ENCODE results near the gene ZP1.

ZP1 gene

DNA sequence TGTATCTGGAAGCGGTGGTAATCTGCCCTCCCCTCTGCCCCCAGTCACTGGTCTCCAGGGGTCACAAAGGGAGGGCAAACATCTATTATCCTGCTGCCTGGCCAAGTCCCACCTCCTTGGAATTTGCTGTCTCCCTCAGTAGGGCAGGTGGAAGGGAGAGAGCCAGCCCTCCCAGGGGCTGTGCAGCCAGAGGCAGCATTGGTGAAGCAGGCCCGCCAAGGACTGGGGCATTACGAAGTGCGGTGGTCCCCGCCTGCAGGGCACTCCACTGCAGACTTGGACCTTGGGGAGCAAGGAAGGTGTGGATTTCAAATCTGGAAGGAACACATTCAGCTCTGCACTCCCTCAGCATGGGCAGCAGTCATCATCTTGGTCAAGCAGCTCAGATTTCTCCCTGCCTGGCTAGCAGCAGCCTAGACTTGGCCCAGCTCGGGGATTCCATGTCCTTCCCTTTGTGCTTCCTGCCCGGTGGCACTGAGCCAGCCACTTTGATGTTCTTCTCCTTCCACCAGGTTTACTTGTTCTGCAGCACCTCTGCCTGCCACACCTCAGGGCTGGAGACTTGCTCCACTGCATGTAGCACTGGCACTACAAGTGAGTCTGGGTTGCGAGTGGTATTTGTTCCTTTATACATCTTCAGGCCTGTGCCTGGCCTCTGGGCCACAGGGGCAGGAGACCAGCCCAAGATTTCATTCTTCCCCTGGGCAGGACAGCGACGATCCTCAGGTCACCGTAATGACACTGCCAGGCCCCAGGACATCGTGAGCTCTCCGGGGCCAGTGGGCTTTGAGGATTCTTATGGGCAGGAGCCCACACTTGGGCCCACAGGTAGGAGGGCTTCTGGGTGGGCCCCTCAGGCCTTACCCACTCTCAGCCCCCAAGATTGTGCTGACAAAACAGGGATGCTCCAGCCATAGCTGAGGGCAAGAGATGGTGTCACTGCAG lies 7.4 kb downstream of the ZP1 start:
- DNase-seq (ENCODE audit: low read depth in 2 of 3, low spot score in 1 of 3), result no peak

DNA sequence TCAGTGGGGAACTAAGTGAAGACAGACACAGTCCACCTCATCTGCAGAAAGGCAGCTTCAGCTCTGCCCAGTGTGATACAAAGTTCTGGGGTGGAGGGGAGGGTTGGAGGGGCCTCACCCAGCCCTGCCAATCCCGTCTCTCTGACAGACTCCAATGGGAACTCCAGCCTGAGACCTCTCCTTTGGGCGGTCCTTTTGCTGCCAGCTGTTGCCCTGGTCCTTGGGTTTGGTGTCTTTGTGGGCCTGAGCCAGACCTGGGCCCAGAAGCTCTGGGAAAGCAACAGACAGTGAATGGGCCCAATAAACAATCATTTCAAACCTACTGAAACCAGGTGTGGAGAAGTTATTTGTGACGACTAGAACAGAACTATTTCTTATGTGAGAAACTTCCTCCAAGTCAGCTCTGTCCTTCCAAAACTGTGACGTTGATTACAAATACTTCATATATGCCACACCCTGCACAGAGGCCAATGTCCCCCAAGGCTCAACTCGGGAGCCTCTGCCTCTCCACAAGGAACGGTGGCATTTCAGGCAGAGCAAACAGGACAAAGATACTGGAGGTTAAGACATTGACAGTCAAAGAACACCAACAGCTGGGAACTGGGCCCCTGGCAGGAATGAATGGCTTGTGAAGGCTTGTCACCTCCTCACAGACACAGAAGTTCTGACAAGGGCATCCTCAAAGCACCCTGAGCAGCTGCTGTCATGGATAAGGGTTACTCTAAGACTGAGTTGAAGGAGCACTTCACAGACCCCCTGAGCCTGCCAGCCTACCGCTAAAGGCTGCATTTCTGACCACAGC lies 8.2 kb downstream of the ZP1 start:
- no peak for DNase-seq (ENCODE audit: low read depth in 2 of 3, low spot score in 1 of 3)

DNA sequence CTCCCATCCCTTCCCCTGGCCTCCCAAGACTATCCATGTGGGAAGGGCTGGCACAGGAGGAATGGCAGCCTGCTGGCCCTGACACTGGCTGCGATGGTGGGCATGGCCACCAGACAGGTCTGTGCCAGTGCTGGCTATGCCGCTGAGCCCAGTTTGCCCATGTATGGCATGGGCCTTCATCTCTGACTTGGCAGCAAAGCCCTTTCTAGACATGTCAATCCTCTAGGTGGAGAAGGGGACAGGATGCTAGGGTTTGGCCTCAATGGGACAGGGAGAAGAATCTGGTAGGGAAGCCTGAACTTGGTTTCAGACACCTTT lies 8.8 kb downstream of the ZP1 start:
- DNase-seq (ENCODE audit: low read depth in 2 of 3, low spot score in 1 of 3), result no peak

DNA sequence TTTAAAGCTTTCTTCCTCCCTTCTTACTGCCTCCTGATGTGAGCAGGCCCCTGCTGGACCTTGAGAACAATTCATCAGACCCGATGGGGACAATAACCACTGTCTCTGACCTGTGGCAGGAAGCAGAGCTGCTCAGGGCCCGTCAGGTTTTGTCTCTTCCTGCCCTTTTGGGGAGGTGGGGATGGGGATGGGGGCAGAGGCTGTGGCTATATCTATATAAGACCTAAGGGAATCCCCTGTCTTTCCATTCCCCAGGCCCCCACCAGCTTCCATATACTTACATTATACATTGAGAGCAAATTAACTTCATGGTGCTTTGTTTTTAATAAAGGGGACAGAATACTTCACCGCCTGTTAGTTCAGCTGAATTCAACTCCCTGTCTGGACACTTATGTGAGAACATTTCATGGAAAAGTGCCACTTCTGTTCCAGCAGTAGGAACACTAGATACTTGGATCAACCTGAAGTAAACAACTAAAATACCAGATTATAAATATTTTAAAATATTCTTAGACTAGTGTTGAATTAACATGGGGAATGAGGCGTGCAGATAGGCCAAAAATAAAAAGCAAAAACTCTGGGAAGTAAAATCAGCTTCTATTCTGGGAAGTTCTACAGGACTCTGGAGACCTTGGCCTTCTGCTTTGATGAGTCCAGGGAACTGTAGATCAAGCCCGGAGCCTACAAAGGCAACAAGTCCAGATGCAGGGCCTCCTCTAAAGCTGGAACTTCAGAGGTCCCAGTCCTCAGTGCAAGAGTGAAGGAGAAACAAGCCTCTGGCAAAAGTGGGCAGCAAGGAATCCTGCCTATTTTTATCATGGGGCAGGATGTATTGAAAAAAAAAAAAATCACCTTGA lies 11.1 kb downstream of the ZP1 start:
- no peak for DNase-seq (ENCODE audit: low read depth in 2 of 3, low spot score in 1 of 3)

DNA sequence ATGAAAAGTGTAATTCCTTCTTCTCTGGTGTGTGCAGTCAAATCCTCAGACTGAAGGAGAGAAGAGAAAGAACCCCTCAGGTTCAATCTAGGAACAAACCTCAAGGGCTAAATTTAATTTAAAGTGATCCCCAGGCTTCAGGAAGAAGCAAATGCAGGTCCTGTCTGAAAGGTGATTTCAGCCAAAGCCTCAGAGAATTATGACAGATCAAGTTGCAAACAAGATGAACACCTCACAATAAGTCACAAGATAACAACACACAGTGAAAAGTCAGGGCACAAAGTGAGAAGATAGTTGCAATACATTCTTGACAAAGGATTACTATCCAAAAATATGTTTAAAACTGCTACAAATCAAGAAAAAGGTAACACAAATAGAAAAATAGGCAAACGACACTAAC lies 11.8 kb downstream of the ZP1 start:
- no peak for DNase-seq (ENCODE audit: low read depth in 2 of 3, low spot score in 1 of 3)

DNA sequence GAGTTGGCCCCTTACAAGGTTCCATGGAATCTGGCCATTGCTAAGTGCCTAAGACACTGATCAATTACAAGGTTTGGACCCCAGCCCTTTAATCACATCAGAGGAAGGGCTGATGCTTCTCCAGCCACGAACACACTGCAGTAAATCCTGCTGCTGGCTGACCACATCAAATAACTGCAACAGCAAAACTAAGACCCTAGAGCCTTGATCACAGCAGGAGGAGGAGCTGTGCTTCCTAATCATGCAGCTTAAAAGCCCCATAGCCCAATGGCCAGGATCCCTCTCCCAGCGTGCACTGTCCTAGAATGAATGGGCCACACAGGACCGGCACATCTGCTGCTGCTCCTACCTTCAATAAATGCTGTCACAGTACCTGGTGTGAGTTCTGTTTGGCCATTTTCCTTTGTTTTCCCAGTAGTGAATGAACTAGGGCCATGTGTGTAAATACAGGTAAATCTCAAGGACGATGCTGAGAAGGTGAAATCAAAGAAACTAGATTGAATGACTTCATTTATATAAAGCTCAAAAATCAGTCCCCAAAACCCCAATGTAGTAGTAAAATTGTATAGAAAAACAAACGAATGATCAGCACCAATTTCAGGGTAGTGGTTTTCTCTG lies 12.7 kb downstream of the ZP1 start:
- DNase-seq (ENCODE audit: low read depth in 2 of 3, low spot score in 1 of 3), result no peak

DNA sequence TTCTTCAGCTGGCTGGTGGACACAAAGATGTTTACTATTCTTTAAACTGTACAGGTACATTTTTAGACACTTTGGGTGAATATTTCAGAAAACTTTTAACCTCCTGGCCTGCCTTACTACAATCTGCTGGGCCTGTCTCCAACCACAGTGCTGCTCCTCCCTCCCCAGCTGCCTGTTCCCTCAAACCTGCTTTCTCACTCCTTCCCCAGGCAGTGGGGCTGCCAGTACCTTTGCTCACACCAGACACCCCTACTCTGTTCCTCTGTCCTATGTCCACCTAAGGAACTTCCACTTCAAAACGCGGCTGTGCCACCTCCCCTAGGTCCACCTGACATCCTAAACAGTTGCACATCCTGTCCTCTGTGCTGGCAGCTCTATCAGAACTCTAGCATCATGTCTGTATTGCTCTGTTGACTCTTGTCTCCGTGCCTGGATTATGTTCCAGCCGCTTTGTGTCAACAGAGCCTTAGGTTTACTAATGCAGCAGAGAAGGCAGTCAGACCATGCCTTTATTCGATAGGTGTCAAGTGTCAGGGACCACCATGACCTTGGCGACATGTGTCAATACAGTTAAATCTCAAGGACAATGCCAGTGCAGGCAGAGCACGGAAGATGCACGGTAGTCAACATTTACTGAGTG lies 13.4 kb downstream of the ZP1 start:
- no peak for DNase-seq (ENCODE audit: low read depth in 2 of 3, low spot score in 1 of 3)

DNA sequence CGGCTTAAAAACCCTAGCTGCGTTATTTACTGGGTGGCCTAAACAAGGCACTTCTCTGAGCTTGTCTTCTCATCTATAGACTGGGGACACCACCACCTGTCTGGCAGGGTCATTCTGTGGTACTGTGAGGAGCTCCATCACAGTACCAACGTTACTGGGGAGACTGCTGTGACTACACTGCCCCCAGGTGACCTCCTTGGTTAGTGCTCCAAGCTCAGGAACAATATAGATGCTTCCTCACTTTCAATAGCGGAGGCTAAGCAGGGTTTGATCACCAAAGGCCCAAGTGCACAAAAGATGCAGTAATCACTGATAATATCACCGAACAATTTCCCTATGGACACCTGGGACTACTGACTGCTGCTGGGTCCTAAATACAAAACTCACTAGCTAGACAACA lies 20.2 kb downstream of the ZP1 start:
- DNase-seq (ENCODE audit: low read depth in 2 of 3, low spot score in 1 of 3), result no peak

DNA sequence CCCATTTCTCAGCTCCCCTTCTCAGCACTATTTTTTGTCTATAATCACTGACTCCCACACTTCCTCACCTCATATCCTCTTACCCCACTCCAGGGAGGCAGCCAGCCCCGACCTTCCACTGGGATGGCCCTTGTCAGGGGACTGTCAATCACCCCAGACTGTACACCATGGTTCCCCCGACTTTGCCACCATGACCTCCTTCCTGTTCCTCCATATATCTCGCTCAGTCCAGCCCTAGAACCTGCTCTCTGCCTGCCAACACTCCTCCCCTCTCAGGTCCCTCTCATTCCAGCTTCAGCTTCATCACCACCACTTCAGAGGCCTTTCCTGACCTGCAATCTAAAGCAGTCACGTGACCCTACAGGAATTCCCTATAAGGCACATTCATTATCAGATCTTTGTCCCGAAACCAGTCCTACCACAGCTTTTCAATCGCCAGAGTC lies 22.5 kb downstream of the ZP1 start:
- DNase-seq (ENCODE audit: low read depth in 2 of 3, low spot score in 1 of 3), result no peak

DNA sequence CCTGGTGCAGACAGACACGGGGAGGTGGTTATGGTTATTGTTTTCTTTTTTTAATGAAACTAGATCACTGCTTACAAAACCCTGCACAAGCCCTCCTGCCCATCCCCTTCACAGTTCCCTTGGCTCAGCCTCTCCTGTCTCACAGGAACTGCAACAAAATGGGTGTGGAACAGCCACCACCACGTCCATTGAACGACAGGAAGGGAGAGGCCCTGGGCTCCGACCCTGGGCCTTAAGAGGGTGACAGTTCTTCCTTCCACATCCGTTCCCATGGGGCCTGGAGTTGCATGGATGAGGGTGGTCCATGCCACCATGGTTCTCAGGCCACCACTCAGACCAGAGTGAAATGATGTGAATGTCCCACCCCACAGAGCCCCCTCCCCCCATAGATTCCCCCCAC lies 23.4 kb downstream of the ZP1 start:
- DNase-seq (ENCODE audit: low read depth in 2 of 3, low spot score in 1 of 3), result no peak

DNA sequence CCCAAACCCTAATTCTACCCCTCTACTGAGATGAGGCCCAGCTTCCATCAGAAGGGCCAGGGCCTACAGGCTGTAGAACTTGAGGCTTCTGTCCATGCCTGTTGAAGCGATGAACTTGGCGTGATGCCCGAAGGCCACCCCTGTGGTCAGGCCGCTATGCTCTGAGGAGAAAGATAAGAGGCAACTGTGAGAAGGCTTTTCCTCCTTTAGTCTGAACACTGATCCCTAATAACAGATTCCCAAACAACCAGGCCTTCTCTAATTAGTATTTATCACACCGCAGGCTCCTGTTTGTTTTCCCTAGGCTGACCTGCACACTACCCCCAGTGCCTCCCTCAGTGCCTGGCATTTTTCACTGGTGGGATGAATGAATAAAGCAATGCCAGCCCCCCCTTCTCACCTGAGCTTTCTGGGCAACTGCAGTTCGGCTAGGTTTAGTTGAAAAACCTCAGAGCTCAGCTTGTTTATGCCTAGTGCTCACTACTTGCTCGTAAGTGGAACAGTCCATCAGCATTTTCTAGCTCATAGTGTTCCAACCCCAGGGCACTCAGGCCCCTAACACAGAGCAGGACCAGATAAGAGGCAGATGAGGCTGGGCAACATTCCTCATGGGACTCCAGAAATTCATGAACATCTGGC lies 23.9 kb downstream of the ZP1 start:
- no peak for DNase-seq (ENCODE audit: low read depth in 2 of 3, low spot score in 1 of 3)

DNA sequence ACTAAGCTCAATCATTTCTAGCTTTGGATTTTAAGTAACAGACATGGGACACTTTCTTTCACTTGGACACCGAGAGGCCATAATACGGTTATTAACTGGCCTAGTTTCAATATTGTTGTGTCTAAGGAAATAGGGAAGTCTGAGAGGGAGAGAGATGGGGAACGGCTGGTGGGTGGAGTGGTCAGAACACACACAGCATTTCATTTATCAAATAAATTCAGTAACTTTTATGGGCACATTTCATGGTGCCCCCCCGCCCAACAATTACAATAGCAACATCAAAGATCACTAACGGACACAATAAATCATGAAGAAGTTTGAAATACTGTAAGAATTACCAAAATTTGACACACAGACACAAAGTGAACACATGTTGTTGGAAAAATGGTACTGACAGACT lies 28.3 kb downstream of the ZP1 start:
- no peak for DNase-seq (ENCODE audit: low read depth in 2 of 3, low spot score in 1 of 3)

DNA sequence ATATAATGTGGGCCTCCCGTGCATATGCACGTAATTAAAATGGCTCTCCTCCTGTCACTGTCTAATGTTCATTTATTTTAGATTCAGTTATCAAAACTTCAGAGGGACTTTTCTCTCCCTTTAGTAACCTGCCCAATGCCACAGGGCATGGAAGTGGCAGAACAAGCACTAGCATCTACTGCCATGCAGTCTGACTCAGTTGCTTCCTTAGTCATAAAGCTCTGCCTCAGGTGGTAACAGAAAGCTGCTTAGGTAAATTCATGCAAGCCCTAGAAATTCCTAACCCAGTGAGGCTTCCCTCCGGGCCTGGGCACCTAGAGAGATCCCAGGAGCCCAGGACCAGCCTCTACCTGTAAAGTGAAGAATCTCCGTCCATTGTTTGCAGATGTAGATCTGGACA lies 30.2 kb downstream of the ZP1 start:
- DNase-seq (ENCODE audit: low read depth in 2 of 3, low spot score in 1 of 3), result no peak

DNA sequence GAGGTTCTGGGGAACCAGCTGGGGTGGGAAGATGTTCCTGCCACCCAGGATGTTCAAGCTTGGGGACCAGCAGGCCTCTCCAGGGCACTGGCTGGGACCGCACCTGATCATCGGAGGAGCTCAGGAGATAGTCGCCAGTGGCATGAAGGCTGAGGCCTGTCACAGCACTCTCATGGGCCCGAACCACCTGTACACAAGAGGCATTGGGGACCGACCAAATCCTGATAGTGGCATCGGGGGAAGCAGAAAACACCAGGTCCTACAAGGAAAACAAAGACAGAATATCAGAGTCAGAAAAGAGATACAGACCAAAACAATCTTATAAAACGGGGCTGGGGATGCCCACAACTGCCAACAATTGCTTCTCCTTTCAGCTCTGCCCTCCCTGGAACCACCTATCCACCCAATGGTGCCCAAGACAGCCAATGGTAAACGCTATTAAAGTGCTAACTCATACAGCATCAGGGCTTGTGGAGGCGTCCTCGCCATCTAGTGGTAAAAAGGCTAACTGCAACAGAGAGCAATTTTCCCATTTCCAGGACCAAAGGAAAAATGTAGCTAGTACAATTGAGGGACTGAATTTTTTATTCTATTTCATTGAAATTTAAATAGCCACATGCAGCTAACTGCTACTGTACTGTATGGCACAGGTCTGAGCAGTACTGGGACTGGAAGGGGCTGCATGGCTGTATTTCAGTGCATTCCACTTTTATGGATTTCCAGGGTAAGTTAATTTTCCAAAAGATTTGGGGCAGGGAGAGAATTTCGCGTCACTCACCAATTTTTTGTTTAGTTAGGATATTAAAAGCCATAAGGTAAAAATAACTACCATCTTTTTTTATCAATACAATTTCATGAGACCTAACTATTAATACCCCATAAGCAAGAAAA lies 31.9 kb downstream of the ZP1 start:
- no peak for DNase-seq (ENCODE audit: low read depth in 2 of 3, low spot score in 1 of 3)

DNA sequence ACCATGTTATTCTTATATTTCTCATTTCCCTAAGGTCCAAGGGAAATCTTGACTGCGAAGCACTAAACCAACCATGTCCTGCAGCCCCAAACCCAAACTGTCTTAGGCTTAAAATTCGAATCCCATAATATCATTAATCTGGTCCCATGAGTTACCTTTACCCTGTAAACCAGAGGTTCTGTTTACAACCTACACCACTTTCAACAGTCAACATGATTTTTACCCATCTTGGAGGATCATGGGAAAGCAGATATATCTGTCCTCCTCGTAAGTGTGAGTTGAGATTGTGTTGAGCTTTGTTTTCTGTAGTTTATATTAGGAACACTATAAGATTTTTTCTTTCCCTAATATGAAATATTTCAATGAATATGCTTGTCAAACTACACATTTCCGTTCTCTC lies 32.6 kb downstream of the ZP1 start:
- DNase-seq (ENCODE audit: low read depth in 2 of 3, low spot score in 1 of 3), result no peak

DNA sequence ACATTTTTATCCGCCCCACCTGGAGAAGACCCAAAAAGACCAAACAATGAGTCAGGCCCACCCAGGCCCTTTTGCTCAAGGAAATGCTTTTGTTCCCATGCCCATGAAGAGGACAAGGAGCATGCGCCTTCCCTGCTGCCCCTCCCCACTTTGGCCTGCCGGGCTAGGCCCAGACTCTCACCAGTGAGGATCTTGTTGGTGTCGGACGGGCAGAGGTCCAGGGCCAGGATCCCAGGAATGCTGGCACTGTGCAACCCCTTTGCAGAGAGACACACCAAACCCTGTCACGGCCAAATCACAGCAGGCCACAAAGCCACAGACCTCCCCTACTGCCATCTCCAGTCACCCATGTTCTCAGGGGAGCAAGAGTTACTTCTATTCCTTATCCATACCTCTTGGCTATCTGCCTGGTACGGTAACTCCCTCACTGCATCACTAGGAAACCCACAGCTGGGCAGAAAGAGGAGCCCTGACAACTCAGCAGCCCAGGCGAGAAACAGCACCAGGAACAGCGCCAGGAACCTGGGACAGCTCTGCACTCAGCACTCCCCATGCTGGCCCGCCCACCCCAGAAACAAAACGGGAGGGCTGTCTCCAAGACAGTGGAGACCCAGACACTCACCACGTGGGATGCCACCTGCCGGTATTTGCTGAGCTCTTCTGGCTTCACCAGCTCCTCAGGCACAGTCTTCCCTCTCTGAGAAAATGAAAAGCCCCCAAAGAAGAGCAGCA lies 33.5 kb downstream of the ZP1 start:
- DNase-seq (ENCODE audit: low read depth in 2 of 3, low spot score in 1 of 3), result no peak

DNA sequence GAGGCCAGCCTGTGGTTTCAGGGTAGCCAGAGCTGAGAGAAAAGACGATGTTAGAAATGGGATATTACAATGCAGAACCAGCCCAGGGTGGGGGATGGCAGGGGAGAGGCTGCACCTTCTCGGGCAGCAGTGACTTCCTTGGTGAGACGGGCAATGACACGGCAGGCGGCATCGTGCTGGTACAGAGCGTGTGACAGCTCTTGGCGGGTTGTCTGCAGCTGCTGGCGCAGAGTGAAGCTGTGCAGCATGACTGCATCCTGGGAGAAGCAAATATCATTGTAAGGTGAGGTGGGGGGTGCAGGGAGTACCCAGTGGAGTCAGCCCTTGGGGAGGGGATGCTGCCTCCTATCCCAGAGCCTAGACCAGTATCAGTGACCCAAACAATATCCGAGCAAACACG lies 35.3 kb downstream of the ZP1 start:
- DNase-seq (ENCODE audit: low read depth in 2 of 3, low spot score in 1 of 3), result no peak

DNA sequence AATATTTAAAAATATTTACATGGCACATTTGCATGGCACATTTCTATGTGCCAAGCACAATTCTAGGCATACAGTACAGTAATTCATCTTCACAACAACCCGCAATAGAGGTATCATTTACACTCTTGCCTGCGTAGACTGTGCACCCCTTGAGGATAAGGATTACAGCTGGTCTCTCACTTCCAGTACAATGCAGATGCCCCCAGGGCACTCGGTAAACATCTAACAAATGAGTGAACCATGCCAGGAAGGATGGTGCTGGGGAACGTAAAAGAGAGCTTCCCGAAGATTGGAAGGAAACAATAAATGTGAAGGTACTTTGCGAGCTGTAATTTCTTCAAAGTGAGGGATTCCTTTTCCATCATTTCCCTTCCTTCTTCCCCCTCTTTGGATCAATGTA lies 37.7 kb downstream of the ZP1 start:
- no peak for DNase-seq (ENCODE audit: low read depth in 2 of 3, low spot score in 1 of 3)

Measured in stimulated activated CD4-positive, alpha-beta T cell treated with anti-CD3 and anti-CD28 coated beads, Interleukin-12 subunit alpha, Interleukin-12 subunit beta, amount 100 ng/mL, for 48 hours (primary cell).